GM12874 (cell line): ENCODE data around the gene GPX2.

Experiments
- CTCF ChIP-seq: IDR thresholded peaks from 2 replicates; pipeline ENCODE4 v1.5.1; 2011; ENCODE audit warnings: low read depth, mild to moderate bottlenecking, control low read depth, low read length, moderate library complexity; ENCODE audit not compliant: insufficient read depth

GPX2 gene

DNA sequence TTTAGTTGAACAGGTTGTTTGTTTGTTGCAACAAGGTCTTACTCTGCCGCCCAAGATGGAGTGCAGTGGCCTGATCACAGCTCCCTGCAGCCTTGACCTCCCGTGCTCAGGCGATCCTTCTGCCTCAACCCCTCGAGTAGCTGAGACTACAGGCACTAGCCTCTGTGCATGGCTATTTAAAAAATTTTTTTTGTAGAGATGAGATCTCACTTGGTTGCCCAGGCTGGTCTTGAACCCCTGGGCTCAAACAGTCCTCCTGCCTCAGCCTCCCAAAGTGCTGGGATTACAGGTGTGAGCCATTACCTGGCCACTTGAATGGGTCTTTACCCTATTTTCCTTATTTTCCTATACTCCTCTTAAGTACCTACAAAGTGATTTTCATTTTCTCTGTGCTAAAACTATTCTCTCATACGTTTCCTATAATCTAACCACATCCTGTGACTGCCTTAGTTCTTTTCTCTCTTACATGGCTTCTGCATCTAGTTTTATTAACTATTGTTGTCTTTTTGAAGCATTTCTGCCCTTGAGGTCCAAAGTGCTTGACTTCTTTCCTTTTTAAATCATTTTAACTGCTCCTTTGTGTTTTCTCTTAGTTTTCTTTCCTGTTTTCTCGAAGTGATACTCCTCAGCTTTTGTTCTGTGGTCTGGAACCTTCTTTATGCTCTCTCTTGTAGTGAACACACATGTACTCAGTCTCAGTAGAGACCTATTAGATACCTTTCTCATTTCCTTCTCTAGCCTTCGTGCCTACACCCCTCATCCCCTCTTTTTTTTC is 14.1 kb downstream of the GPX2 start:
- TF ChIP-seq CTCF = no peak

GRCh38 chr14:64927031-64927430 is 15.5 kb downstream of the GPX2 start:
- no peak for TF ChIP-seq CTCF

DNA sequence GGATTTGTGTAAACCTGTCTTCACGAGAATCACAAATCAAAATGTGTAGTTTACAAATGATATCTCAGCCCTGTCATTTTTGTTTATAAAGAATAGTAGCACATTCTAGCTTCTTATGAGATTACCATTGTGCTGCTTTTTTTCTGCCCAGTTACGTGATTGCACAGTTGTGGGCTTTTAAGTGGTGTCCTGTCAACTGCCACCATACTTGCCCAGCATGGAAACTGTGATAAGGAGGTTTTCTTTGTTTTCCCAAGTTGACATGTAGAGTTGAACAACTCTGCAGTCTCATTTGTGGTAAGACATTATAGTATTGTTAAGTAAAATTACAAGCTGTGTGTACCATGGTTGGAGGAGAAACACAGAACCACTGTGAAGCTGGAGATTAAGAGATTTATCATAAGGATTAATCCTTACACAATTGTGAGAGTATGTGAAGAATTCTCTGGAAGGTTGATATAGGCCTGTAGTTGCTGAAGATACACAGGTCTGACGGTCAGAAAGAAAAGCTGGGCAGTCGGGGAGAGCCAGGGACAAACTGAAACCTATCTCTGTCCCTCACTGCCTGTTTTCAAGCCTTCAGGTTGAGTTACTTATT is 16.0 kb downstream of the GPX2 start:
- TF ChIP-seq CTCF = no peak

GRCh38 chr14:64923015-64923414 is 19.5 kb downstream of the GPX2 start:
- TF ChIP-seq CTCF = no peak

GRCh38 chr14:64920465-64920864 is 22.1 kb downstream of the GPX2 start:
- TF ChIP-seq CTCF = no peak

DNA sequence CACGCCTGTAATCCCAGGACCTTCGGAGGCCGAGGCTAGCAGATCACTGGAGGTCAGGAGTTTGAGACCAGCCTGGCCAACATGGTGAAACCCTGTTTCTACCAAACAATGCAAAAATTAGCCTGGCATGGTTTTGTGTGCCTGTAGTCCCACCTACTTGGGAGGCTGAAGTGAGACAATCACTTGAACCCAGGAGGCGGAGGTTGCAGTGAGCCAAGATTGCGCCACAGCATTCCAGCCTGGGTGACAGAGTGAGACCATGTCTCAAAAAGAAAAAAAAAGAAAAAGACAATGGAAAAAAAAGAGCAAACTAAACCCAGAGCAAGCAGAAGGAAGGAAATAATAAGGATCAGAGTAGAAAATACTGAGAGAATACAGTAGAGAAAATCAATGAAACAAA is 22.9 kb downstream of the GPX2 start:
- TF ChIP-seq CTCF = no peak

DNA sequence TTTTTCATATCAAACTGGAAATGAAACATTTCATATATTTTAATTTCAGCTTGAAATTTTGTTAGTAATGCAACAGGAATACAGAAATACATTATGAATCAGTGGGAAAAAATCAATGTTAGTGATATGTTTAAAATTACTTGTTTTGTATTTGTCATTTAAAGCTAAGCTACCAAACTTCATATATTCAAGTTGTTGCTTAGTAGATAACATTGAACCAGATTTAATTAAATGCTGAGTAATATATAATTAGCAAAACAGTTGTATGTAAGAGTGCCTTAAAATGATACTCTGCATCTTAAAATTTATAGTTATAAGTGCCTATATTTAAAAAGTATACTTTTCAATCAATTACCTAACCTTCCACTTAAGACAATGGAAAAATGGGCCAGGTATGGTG is 23.3 kb downstream of the GPX2 start:
- no peak for TF ChIP-seq CTCF
